HG03469 (cell line): ENCODE measurements around the gene SPINK13.
"Not testable (repeated sequence)": the region's sequence is repeated elsewhere in the genome, so short reads cannot be mapped to it uniquely, and the experiment has no call there.

ENCODE experiments used
- ATAC-seq: cut with Tn5 transposase; IDR thresholded peaks from one replicate; pipeline ENCODE4 v1.9.1; 2021; ENCODE audit warnings: mild to moderate bottlenecking, moderate library complexity, moderate number of reproducible peaks; ENCODE audit not compliant: unreplicated experiment

SPINK13 gene

GRCh38 chr5:148268566-148268965, at the start of gene SPINK13:
Gene SPINK13 (plus strand): TSS chr5:148268794. CDS start chr5:148270073, 1,279 bp downstream.
- no peak for ATAC-seq

GRCh38 chr5:148221508-148221907, 47.1 kb upstream of the SPINK13 start:
- ATAC-seq = no peak

GRCh38 chr5:148224117-148224742, 44.4 kb upstream of the SPINK13 start:
- no peak for ATAC-seq

GRCh38 chr5:148228392-148228984, 40.1 kb upstream of the SPINK13 start:
- ATAC-seq = no peak

GRCh38 chr5:148229840-148230239, 38.8 kb upstream of the SPINK13 start:
- no peak for ATAC-seq

GRCh38 chr5:148230240-148230639, 38.4 kb upstream of the SPINK13 start:
- no peak for ATAC-seq

- no peak for ATAC-seq
These were observed 30.7 kb upstream of the SPINK13 start for GRCh38 chr5:148237785-148238417.

- ATAC-seq = no peak
These were observed 30.2 kb upstream of the SPINK13 start, which contains the start of gene MARCOL for GRCh38 chr5:148238418-148238794. Gene MARCOL (plus strand): TSS chr5:148238525. CDS start chr5:148238598, 73 bp downstream.

GRCh38 chr5:148248894-148249293, 19.7 kb upstream of the SPINK13 start:
- no peak for ATAC-seq

- no peak for ATAC-seq
These were observed 13.1 kb upstream of the SPINK13 start for GRCh38 chr5:148255456-148255855.

GRCh38 chr5:148259288-148259687, 9.3 kb upstream of the SPINK13 start:
- ATAC-seq = no peak

GRCh38 chr5:148261221-148261620, 7.4 kb upstream of the SPINK13 start:
- no peak for ATAC-seq

- no peak for ATAC-seq
These were observed 632 bp upstream of the SPINK13 start for GRCh38 chr5:148267962-148268361.

- not testable (repeated sequence) for ATAC-seq
These were observed 6.5 kb downstream of the SPINK13 start for GRCh38 chr5:148275129-148275528.

GRCh38 chr5:148280893-148281292, 12.3 kb downstream of the SPINK13 start:
- not testable (repeated sequence) for ATAC-seq

- ATAC-seq = not testable (repeated sequence)
These were observed 12.7 kb downstream of the SPINK13 start for GRCh38 chr5:148281336-148281735.

- ATAC-seq = no peak
These were observed 21.9 kb downstream of the SPINK13 start for GRCh38 chr5:148290271-148291195.

- no peak for ATAC-seq
These were observed 29.1 kb downstream of the SPINK13 start for GRCh38 chr5:148297731-148298130.

- ATAC-seq = no peak
These were observed 37.9 kb downstream of the SPINK13 start for GRCh38 chr5:148306446-148306845.

GRCh38 chr5:148309019-148309418, 40.4 kb downstream of the SPINK13 start:
- ATAC-seq = no peak

- ATAC-seq = no peak
These were observed 41.2 kb downstream of the SPINK13 start for GRCh38 chr5:148309746-148310145.
